ENCODE data around the gene LILRA2. TPM values are rescaled to one million over a fixed set of nuclear protein-coding genes. Genes with fewer than 3 reads are reported as not detected.
"Not testable (repeated sequence)": the region's sequence is repeated elsewhere in the genome, so short reads cannot be mapped to it uniquely, and the experiment has no call there.

The LILRA2 gene
- total RNA-seq, 1 donor from 2014 or later, result not detected

GRCh38 chr19:54622431-54622830, 48.8 kb downstream of the LILRA2 start:
- Histone ChIP-seq H3K27me3 (ENCODE audit: control insufficient read depth, insufficient read depth, low read length) (no peaks in the 10 kb centered on the region), H3K36me3 (ENCODE audit: control insufficient read depth, insufficient read depth, low read length) (no peaks in the 10 kb centered on the region), H3K4me3 (ENCODE audit: low read depth, low read length) (no peak overlapping the region)
- TF ChIP-seq CTCF (IDR thresholded peaks at IDR 0.05; ENCODE audit: insufficient read depth, low read length, severe bottlenecking), result no peak
- FAIRE-seq, result no peak
- DNase-seq (ENCODE audit: low read depth), result no peak

GRCh38 chr19:54624234-54624633, 50.6 kb downstream of the LILRA2 start:
- DNase-seq (ENCODE audit: low read depth); H3K27me3 ChIP-seq (ENCODE audit: control insufficient read depth, insufficient read depth, low read length); H3K36me3 ChIP-seq (ENCODE audit: control insufficient read depth, insufficient read depth, low read length); H3K4me3 ChIP-seq (ENCODE audit: low read depth, low read length); FAIRE-seq: not testable (repeated sequence)

GRCh38 chr19:54624934-54625730, 51.5 kb downstream of the LILRA2 start:
- not testable (repeated sequence) for H3K27me3 ChIP-seq (ENCODE audit: control insufficient read depth, insufficient read depth, low read length); FAIRE-seq; H3K4me3 ChIP-seq (ENCODE audit: low read depth, low read length); H3K36me3 ChIP-seq (ENCODE audit: control insufficient read depth, insufficient read depth, low read length); DNase-seq (ENCODE audit: low read depth)

- H3K27me3 ChIP-seq (ENCODE audit: control insufficient read depth, insufficient read depth, low read length), result no peaks in the 10 kb centered on the region
- H3K4me3 ChIP-seq (ENCODE audit: low read depth, low read length), result no peak overlapping the region
- H3K36me3 ChIP-seq (ENCODE audit: control insufficient read depth, insufficient read depth, low read length), result no peaks in the 10 kb centered on the region
- no peak for DNase-seq (ENCODE audit: low read depth)
- no peak for FAIRE-seq
- no peak for TF ChIP-seq CTCF (IDR thresholded peaks at IDR 0.05; ENCODE audit: insufficient read depth, low read length, severe bottlenecking)
These were observed 53.2 kb downstream of the LILRA2 start for GRCh38 chr19:54626757-54627156.

- not testable (repeated sequence) for H3K36me3 ChIP-seq (ENCODE audit: control insufficient read depth, insufficient read depth, low read length); H3K4me3 ChIP-seq (ENCODE audit: low read depth, low read length); FAIRE-seq; H3K27me3 ChIP-seq (ENCODE audit: control insufficient read depth, insufficient read depth, low read length)
- DNase-seq (ENCODE audit: low read depth), result peak; percentile 13
These were observed 54.3 kb downstream of the LILRA2 start for GRCh38 chr19:54627912-54628311.

- not testable (repeated sequence) for H3K4me3 ChIP-seq (ENCODE audit: low read depth, low read length); DNase-seq (ENCODE audit: low read depth); H3K36me3 ChIP-seq (ENCODE audit: control insufficient read depth, insufficient read depth, low read length); H3K27me3 ChIP-seq (ENCODE audit: control insufficient read depth, insufficient read depth, low read length); FAIRE-seq
These were observed 56.7 kb downstream of the LILRA2 start, which contains the start of gene LILRB1 for GRCh38 chr19:54630262-54630661. Gene LILRB1 (plus strand): TSS chr19:54630484. CDS start chr19:54631074, 590 bp downstream.

- FAIRE-seq, result no peak
- no peaks in the 10 kb centered on the region for H3K27me3 ChIP-seq (ENCODE audit: control insufficient read depth, insufficient read depth, low read length)
These were observed 57.2 kb downstream of the LILRA2 start for GRCh38 chr19:54630782-54631181.

GRCh38 chr19:54631489-54632337, 58.1 kb downstream of the LILRA2 start:
- FAIRE-seq; DNase-seq (ENCODE audit: low read depth): not testable (repeated sequence)

More at GRCh38 chr19:54630782-54631181, 57.2 kb downstream of the LILRA2 start:
- no peak for TF ChIP-seq CTCF (IDR thresholded peaks at IDR 0.05; ENCODE audit: insufficient read depth, low read length, severe bottlenecking)
- no peak overlapping the region for H3K4me3 ChIP-seq (ENCODE audit: low read depth, low read length)
- no peak for DNase-seq (ENCODE audit: low read depth)
- no peaks in the 10 kb centered on the region for H3K36me3 ChIP-seq (ENCODE audit: control insufficient read depth, insufficient read depth, low read length)

GRCh38 chr19:54632517-54632916, 58.9 kb downstream of the LILRA2 start:
- not testable (repeated sequence) for H3K4me3 ChIP-seq (ENCODE audit: low read depth, low read length); H3K36me3 ChIP-seq (ENCODE audit: control insufficient read depth, insufficient read depth, low read length); FAIRE-seq; DNase-seq (ENCODE audit: low read depth); H3K27me3 ChIP-seq (ENCODE audit: control insufficient read depth, insufficient read depth, low read length)

More at GRCh38 chr19:54631489-54632337, 58.1 kb downstream of the LILRA2 start:
- H3K27me3 ChIP-seq (ENCODE audit: control insufficient read depth, insufficient read depth, low read length); H3K36me3 ChIP-seq (ENCODE audit: control insufficient read depth, insufficient read depth, low read length); H3K4me3 ChIP-seq (ENCODE audit: low read depth, low read length): not testable (repeated sequence)

Measured in bronchial epithelial cell (primary cell).